H1 (cell line): ENCODE measurements around the gene ZNF618. TPM values are rescaled to one million over a fixed set of nuclear protein-coding genes. Genes with fewer than 3 reads are reported as not detected.

Source experiments
- ATF3 ChIP-seq: IDR thresholded peaks from 2 replicates; pipeline ENCODE4 v1.6.1; 2011; ENCODE audit warnings: low read depth, mild to moderate bottlenecking, low read length; ENCODE audit not compliant: insufficient read depth
- BACH1 ChIP-seq: IDR thresholded peaks from 2 replicates; pipeline ENCODE4 v1.6.1; 2012; ENCODE audit warnings: low read length, improper control_type of control experiment
- SIX5 ChIP-seq: IDR thresholded peaks from 2 replicates; pipeline ENCODE4 v1.6.1; 2011; ENCODE audit warnings: mild to moderate bottlenecking, low read depth, low read length
- polyA plus RNA-seq, 7 experiments: library from polyadenylated mRNA; depleted of rRNA in 3 of 7; stranded (reverse) in 5 of 7; unstranded in 2 of 7; fragments of >200 nt in 5 of 7; fragments of 200-250 nt in 2 of 7; gene quantifications; 1 replicate in 5 of 7; 2 replicates in 1 of 7; 4 replicates in 1 of 7; pipeline versions ENCODE4 v1.2.1 to v1.2.3, GENCODE V29; 2011 to 2013; ENCODE audit warnings: missing spikeins in 2 of 7, mixed read lengths in 2 of 7
- total RNA-seq: library from RNA; stranded (reverse); fragmentation: NEBNext Ultra II Directional; extraction: Animal tissue kit (Norgen Biotek cat#: 25700); gene quantifications from 2 replicates; pipeline ENCODE4 v1.2.1, GENCODE V29; 2021

ZNF618 gene
- total and polyA plus RNA-seq, 2 of the 8 experiments (the other 6 are each of a cell fraction or from before 2014, with no cell fraction given), result 9.6 to 28.5 TPM

DNA sequence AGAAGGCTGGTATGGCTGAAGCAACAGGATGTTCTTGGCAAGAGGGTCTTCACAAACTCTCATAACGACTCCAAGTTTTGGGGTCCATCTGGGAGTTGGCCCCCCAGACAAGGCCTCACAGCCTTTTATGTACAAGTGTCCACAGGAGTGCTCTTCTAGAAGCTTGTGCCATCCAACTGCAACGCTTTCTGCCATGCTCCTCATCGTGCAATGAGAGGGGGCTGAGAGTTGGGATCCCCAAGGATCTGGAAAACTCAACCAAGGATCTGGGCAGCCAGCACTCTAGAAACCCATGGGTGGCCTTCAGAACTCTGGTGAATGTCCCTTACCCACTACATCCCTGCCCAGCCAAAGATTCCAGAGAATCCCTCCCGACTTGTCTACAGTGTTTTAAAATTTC is 210.5 kb downstream of the ZNF618 start (continued):
- TF ChIP-seq BACH1, result no peak
- no peak for TF ChIP-seq SIX5
- TF ChIP-seq ATF3, result no peak
